ENCODE measurements around the gene RIPK1.

RIPK1 gene

DNA sequence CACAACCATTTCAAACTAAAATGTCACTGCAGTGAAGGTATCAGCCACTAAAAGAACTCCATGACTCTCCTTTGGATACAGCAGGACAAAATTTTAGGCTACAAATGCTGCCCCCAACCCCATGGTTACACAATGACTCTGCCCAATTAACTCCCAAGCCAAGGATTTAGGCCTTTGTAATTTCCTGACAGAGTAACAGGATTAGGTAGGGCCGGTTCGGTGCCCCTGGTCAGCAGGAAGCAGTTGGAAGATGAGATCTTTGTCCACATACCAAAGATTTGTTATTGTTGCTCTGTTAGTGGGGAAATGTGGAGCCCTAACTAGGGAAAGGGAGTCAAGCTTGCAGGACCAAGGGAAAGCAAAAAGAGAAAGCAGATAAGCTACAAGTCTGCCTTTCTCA lies 26.7 kb upstream of the RIPK1 start:
- ATAC-seq = no peak
- no peak for TF ChIP-seq ZNF565 (CRISPR knock-in tag; conservative IDR thresholded peaks at IDR 0.05; ENCODE audit: low read depth)
- no peak for TF ChIP-seq PPARA (CRISPR knock-in tag; IDR thresholded peaks at IDR 0.05; ENCODE audit: borderline replicate concordance)
- TF ChIP-seq, protein P1, sequence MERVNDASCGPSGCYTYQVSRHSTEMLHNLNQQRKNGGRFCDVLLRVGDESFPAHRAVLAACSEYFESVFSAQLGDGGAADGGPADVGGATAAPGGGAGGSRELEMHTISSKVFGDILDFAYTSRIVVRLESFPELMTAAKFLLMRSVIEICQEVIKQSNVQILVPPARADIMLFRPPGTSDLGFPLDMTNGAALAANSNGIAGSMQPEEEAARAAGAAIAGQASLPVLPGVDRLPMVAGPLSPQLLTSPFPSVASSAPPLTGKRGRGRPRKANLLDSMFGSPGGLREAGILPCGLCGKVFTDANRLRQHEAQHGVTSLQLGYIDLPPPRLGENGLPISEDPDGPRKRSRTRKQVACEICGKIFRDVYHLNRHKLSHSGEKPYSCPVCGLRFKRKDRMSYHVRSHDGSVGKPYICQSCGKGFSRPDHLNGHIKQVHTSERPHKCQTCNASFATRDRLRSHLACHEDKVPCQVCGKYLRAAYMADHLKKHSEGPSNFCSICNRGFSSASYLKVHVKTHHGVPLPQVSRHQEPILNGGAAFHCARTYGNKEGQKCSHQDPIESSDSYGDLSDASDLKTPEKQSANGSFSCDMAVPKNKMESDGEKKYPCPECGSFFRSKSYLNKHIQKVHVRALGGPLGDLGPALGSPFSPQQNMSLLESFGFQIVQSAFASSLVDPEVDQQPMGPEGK (CRISPR knock-in tag; IDR thresholded peaks at IDR 0.05; ENCODE audit: borderline replicate concordance) = no peak
- TF ChIP-seq ARNTL (CRISPR knock-in tag; IDR thresholded peaks at IDR 0.05; ENCODE audit: borderline replicate concordance, low read depth) = no peak
- TF ChIP-seq ESRRG (CRISPR knock-in tag; IDR thresholded peaks at IDR 0.05) = no peak
- no peak for TF ChIP-seq ZFP3 (CRISPR knock-in tag; IDR thresholded peaks at IDR 0.05)
- no peak for TF ChIP-seq ZNF8 (CRISPR knock-in tag; IDR thresholded peaks at IDR 0.05)
- TF ChIP-seq, protein P2, sequence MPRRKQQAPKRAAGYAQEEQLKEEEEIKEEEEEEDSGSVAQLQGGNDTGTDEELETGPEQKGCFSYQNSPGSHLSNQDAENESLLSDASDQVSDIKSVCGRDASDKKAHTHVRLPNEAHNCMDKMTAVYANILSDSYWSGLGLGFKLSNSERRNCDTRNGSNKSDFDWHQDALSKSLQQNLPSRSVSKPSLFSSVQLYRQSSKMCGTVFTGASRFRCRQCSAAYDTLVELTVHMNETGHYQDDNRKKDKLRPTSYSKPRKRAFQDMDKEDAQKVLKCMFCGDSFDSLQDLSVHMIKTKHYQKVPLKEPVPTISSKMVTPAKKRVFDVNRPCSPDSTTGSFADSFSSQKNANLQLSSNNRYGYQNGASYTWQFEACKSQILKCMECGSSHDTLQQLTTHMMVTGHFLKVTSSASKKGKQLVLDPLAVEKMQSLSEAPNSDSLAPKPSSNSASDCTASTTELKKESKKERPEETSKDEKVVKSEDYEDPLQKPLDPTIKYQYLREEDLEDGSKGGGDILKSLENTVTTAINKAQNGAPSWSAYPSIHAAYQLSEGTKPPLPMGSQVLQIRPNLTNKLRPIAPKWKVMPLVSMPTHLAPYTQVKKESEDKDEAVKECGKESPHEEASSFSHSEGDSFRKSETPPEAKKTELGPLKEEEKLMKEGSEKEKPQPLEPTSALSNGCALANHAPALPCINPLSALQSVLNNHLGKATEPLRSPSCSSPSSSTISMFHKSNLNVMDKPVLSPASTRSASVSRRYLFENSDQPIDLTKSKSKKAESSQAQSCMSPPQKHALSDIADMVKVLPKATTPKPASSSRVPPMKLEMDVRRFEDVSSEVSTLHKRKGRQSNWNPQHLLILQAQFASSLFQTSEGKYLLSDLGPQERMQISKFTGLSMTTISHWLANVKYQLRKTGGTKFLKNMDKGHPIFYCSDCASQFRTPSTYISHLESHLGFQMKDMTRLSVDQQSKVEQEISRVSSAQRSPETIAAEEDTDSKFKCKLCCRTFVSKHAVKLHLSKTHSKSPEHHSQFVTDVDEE (CRISPR knock-in tag; IDR thresholded peaks at IDR 0.05) = no peak

DNA sequence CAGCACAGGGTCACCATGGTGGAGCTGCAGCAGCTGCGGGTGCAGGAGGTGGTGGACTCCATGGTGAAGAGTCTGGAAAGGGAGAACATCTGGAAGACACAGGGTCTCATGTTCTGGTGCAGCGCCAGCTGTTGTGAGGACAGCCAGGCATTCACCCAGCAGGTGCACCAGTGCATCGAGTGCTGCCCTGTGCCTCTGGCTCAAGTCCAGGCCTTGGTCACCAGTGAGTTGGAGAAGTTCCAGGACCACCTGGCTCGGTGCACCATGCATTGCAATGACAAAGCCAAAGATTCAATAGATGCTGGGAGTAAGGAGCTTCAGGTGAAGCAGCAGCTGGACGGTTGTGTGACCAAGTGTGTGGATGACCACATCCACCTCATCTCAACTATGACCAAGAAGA lies 22.9 kb upstream of the RIPK1 start:
- ATAC-seq = no peak
- TF ChIP-seq ZFP30 (CRISPR knock-in tag; IDR thresholded peaks at IDR 0.05) = no peak
- no peak for TF ChIP-seq GLIS3 (CRISPR knock-in tag; IDR thresholded peaks at IDR 0.05)
- TF ChIP-seq CSDC2 (CRISPR knock-in tag; IDR thresholded peaks at IDR 0.05) = no peak
- TF ChIP-seq ARNTL (CRISPR knock-in tag; IDR thresholded peaks at IDR 0.05; ENCODE audit: borderline replicate concordance, low read depth) = no peak
- TF ChIP-seq ZNF565 (CRISPR knock-in tag; conservative IDR thresholded peaks at IDR 0.05; ENCODE audit: low read depth) = no peak
- no peak for TF ChIP-seq ZC3H10 (CRISPR knock-in tag; IDR thresholded peaks at IDR 0.05)
- TF ChIP-seq ZNF8 (CRISPR knock-in tag; IDR thresholded peaks at IDR 0.05) = no peak

DNA sequence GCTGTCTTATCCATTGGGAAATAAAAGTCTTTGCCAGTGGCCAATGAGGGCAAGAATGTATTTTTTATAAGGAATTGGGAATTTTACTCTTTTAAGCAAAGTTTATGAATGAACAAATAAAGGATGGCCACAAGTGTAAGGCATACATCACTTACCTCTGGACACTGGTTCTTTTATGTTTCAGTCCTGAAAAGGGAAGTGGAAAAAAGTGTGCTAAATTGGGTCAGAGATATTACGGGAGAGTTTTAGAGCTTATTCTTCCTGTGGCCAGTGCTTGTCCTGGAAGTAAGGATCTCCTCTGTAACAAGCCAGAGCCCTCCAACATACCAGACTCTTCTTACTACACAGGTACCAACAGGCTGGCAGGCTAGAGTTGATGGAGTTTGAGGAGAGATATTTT lies 22.5 kb upstream of the RIPK1 start:
- TF ChIP-seq SNAI2 (CRISPR knock-in tag; IDR thresholded peaks at IDR 0.05) (no peak), ZC3H10 (CRISPR knock-in tag; IDR thresholded peaks at IDR 0.05) (no peak), ESRRG (CRISPR knock-in tag; IDR thresholded peaks at IDR 0.05) (no peak), ZFP3 (CRISPR knock-in tag; IDR thresholded peaks at IDR 0.05) (no peak), GLIS3 (CRISPR knock-in tag; IDR thresholded peaks at IDR 0.05) (no peak), BACH2 (CRISPR knock-in tag; IDR thresholded peaks at IDR 0.05; ENCODE audit: borderline replicate concordance) (no peak), ARNTL (CRISPR knock-in tag; IDR thresholded peaks at IDR 0.05; ENCODE audit: borderline replicate concordance, low read depth) (no peak), ZNF565 (CRISPR knock-in tag; conservative IDR thresholded peaks at IDR 0.05; ENCODE audit: low read depth) (no peak), PPARA (CRISPR knock-in tag; IDR thresholded peaks at IDR 0.05; ENCODE audit: borderline replicate concordance) (no peak), ZNF70 (CRISPR knock-in tag; IDR thresholded peaks at IDR 0.05) (no peak), RARB (CRISPR knock-in tag; IDR thresholded peaks at IDR 0.05) (no peak), TCF4 (CRISPR knock-in tag; IDR thresholded peaks at IDR 0.05; ENCODE audit: borderline replicate concordance) (no peak), ZNF8 (CRISPR knock-in tag; IDR thresholded peaks at IDR 0.05) (no peak), TOX (CRISPR knock-in tag; IDR thresholded peaks at IDR 0.05; ENCODE audit: borderline replicate concordance) (no peak)
- TF ChIP-seq, protein P3, sequence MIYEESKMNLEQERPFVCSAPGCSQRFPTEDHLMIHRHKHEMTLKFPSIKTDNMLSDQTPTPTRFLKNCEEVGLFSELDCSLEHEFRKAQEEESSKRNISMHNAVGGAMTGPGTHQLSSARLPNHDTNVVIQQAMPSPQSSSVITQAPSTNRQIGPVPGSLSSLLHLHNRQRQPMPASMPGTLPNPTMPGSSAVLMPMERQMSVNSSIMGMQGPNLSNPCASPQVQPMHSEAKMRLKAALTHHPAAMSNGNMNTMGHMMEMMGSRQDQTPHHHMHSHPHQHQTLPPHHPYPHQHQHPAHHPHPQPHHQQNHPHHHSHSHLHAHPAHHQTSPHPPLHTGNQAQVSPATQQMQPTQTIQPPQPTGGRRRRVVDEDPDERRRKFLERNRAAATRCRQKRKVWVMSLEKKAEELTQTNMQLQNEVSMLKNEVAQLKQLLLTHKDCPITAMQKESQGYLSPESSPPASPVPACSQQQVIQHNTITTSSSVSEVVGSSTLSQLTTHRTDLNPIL (CRISPR knock-in tag; IDR thresholded peaks at IDR 0.05; ENCODE audit: low read depth) = no peak
- TF ChIP-seq, protein P1 (CRISPR knock-in tag; IDR thresholded peaks at IDR 0.05; ENCODE audit: borderline replicate concordance) = no peak
- TF ChIP-seq, protein P2 (CRISPR knock-in tag; IDR thresholded peaks at IDR 0.05) = no peak
- ATAC-seq = no peak
